Activated CD8-positive, alpha-beta T cell treated with anti-CD3 and anti-CD28 coated beads for 36 hours (primary cell): ENCODE measurements around the gene PLEKHM3. TPM values are rescaled to one million over a fixed set of nuclear protein-coding genes. Genes with fewer than 3 reads are reported as not detected.

Experiments
- ATAC-seq: fragments of 200-7000 bp; cut with Tn5 transposase; one replicate; pipeline ENCODE4 v1.10.0; 2021; ENCODE audit warnings: mild to moderate bottlenecking, moderate library complexity
- CTCF ChIA-PET: fragments of 350-600 bp; sonication (Branson Sonifier 250); formaldehyde crosslinking; loops from one replicate; lab custom pipeline; 2021; ENCODE audit warnings: antibody characterized with exemption; lab: Charles Lee
- POLR2A ChIA-PET: fragments of 350-600 bp; sonication (Branson Sonifier 250); formaldehyde crosslinking; loops from one replicate; lab custom pipeline; 2021; ENCODE audit warnings: antibody characterized with exemption; lab: Charles Lee
- DNase-seq: peaks from one replicate; pipeline ENCODE4 v3.0.0-alpha.2; 2020
- H3K27ac Mint-ChIP-seq: one replicate; pipeline ENCODE4 v1.8.0; 2021; ENCODE audit warnings: mild to moderate bottlenecking, mixed read lengths
- H3K27me3 Mint-ChIP-seq: one replicate; pipeline ENCODE4 v1.8.0; 2021; ENCODE audit warnings: mixed read lengths
- H3K36me3 Mint-ChIP-seq: one replicate; pipeline ENCODE4 v1.8.0; 2021; ENCODE audit warnings: low read depth, mixed read lengths
- H3K4me1 Mint-ChIP-seq: one replicate; pipeline ENCODE4 v1.8.0; 2021; ENCODE audit warnings: low read depth, mixed read lengths
- H3K4me3 Mint-ChIP-seq: one replicate; pipeline ENCODE4 v1.8.0; 2021; ENCODE audit warnings: mild to moderate bottlenecking, moderate library complexity, mixed read lengths
- H3K9me3 Mint-ChIP-seq: one replicate; pipeline ENCODE4 v1.8.0; 2021; ENCODE audit warnings: mixed read lengths
- intact Hi-C: fragments of 100-400 bp; cut with micrococcal nuclease; formaldehyde crosslinking; loops from one replicate; pipeline ENCODE4 v1.10.0; 2022
- total RNA-seq, 2 experiments: library from RNA; stranded (reverse); gene quantifications; one replicate each; pipeline ENCODE4 v1.2.3, GENCODE V29; 2021
- TF ChIP-seq, protein P1 (sequence below): fragments of 200-600 bp; IDR thresholded peaks from one replicate; pipeline ENCODE4 v1.8.0; 2022; ENCODE audit warnings: antibody characterized with exemption, mild to moderate bottlenecking

PLEKHM3 gene
- total RNA-seq, 2 experiments from 2014 or later, result 4.5 to 4.7 TPM

GRCh38 chr2:207792244-207792785, 233.0 kb downstream of the PLEKHM3 start:
- TF ChIP-seq, protein P1, sequence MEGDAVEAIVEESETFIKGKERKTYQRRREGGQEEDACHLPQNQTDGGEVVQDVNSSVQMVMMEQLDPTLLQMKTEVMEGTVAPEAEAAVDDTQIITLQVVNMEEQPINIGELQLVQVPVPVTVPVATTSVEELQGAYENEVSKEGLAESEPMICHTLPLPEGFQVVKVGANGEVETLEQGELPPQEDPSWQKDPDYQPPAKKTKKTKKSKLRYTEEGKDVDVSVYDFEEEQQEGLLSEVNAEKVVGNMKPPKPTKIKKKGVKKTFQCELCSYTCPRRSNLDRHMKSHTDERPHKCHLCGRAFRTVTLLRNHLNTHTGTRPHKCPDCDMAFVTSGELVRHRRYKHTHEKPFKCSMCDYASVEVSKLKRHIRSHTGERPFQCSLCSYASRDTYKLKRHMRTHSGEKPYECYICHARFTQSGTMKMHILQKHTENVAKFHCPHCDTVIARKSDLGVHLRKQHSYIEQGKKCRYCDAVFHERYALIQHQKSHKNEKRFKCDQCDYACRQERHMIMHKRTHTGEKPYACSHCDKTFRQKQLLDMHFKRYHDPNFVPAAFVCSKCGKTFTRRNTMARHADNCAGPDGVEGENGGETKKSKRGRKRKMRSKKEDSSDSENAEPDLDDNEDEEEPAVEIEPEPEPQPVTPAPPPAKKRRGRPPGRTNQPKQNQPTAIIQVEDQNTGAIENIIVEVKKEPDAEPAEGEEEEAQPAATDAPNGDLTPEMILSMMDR, result no peak
- Mint-ChIP-seq H3K9me3 (no peaks in the 10 kb centered on the region), H3K36me3 (no peaks in the 10 kb centered on the region), H3K27ac (no peak overlapping the region), H3K4me1 (no peaks in the 10 kb centered on the region), H3K4me3 (no peak overlapping the region), H3K27me3 (peaks cover 10% of the 10 kb centered on the region)
- ATAC-seq (no peak), DNase-seq (no peak)
- ChIA-PET POLR2A (interaction anchor here (0.9 to 1.5 kb wide), 2 partner anchors 22 to 84 kb away, joined by 3 to 4 read pairs; partner anchors contain the start of gene FZD5), CTCF (no interaction called here)
- intact Hi-C loops, result no loop called here

- no peak overlapping the region for H3K27ac Mint-ChIP-seq
- no peaks in the 10 kb centered on the region for H3K4me1 Mint-ChIP-seq
- intact Hi-C loops, result no loop called here
- TF ChIP-seq, protein P1, result no peak
- H3K27me3 Mint-ChIP-seq, result peaks cover 10% of the 10 kb centered on the region
- ChIA-PET POLR2A (interaction anchor here (0.9 to 1.5 kb wide), 3 partner anchors 15 to 84 kb away, joined by 3 to 4 read pairs (median 3); partner anchors contain the start of gene FZD5), CTCF (interaction anchor here (1.0 to 1.5 kb wide), 2 partner anchors 46 to 249 kb away, joined by 3 read pairs; no protein-coding TSS in a partner anchor)
- no peaks in the 10 kb centered on the region for H3K9me3 Mint-ChIP-seq
- ATAC-seq, result no peak
- no peak for DNase-seq
- H3K4me3 Mint-ChIP-seq, result no peak overlapping the region
- no peaks in the 10 kb centered on the region for H3K36me3 Mint-ChIP-seq
Observed at GRCh38 chr2:207791579-207792243, 233.6 kb downstream of the PLEKHM3 start.

DNA sequence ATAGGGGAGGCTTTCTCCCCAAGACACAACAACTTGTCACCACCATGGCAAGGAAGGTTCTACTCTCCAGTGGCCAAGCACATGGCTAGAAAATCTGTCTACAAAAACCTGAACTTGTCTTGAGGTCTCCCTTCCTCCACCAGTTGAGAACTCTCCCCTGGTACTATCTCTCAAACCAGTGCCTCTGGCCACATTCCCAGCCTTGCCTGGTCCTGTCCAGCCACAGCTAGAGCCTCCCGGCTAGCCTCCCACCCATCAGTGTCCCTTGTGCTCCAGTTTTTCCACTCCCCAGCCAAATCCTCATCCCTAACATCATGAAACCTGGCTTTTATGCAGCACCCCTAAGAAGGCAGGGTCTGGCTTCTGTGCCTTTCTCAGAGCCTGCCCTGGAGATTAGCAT, 234.4 kb downstream of the PLEKHM3 start:
- no peak for ATAC-seq
- H3K27ac Mint-ChIP-seq, result no peak overlapping the region
- no peaks in the 10 kb centered on the region for H3K9me3 Mint-ChIP-seq
- H3K4me1 Mint-ChIP-seq, result no peaks in the 10 kb centered on the region
- H3K36me3 Mint-ChIP-seq, result no peaks in the 10 kb centered on the region
- CTCF ChIA-PET, result interaction anchor here (1.0 to 1.5 kb wide), 2 partner anchors 45 to 250 kb away, joined by 3 read pairs; no protein-coding TSS in a partner anchor
- no peak for DNase-seq
- H3K27me3 Mint-ChIP-seq, result peaks cover 10% of the 10 kb centered on the region
- no peak overlapping the region for H3K4me3 Mint-ChIP-seq
- POLR2A ChIA-PET, result interaction anchor here (0.9 to 1.5 kb wide), 2 partner anchors 14 to 21 kb away, joined by 3 to 4 read pairs; partner anchors contain the start of gene FZD5
- intact Hi-C loops, result no loop called here
- TF ChIP-seq, protein P1, result no peak

GRCh38 chr2:207787800-207788199, 237.5 kb downstream of the PLEKHM3 start:
- Mint-ChIP-seq H3K9me3 (no peaks in the 10 kb centered on the region), H3K36me3 (no peaks in the 10 kb centered on the region), H3K27me3 (peaks cover 11% of the 10 kb centered on the region), H3K4me3 (no peak overlapping the region), H3K27ac (no peak overlapping the region), H3K4me1 (no peaks in the 10 kb centered on the region)
- TF ChIP-seq, protein P1, result no peak
- intact Hi-C loops, result no loop called here
- CTCF ChIA-PET, result no interaction called here
- ATAC-seq (no peak), DNase-seq (no peak)
- POLR2A ChIA-PET, result no interaction called here

GRCh38 chr2:207787017-207787416, 238.3 kb downstream of the PLEKHM3 start:
- DNase-seq (no peak), ATAC-seq (no peak)
- no peaks in the 10 kb centered on the region for H3K4me1 Mint-ChIP-seq
- TF ChIP-seq, protein P1, result no peak
- H3K36me3 Mint-ChIP-seq, result no peaks in the 10 kb centered on the region
- H3K27ac Mint-ChIP-seq, result no peak overlapping the region
- H3K4me3 Mint-ChIP-seq, result no peak overlapping the region
- intact Hi-C loops, result no loop called here
- ChIA-PET POLR2A (no interaction called here), CTCF (interaction anchor here (0.9 kb wide), 1 partner anchor 255 kb away, joined by 3 read pairs; no protein-coding TSS in a partner anchor)
- H3K9me3 Mint-ChIP-seq, result no peaks in the 10 kb centered on the region
- peaks cover 11% of the 10 kb centered on the region for H3K27me3 Mint-ChIP-seq
